HG03439 (cell line): ENCODE measurements around the gene DOCK7.
A peak's percentile ranks its signal among the peaks of the same experiment; 100 is the strongest.
"Not testable (repeated sequence)": the region's sequence is repeated elsewhere in the genome, so short reads cannot be mapped to it uniquely, and the experiment has no call there.

Experiments used
- ATAC-seq: cut with Tn5 transposase; IDR thresholded peaks from one replicate; pipeline ENCODE4 v1.9.1; 2021; ENCODE audit warnings: mild to moderate bottlenecking, moderate library complexity; ENCODE audit not compliant: unreplicated experiment

DOCK7 gene

GRCh38 chr1:62536865-62537264 lies 151.3 kb downstream of the DOCK7 start:
- ATAC-seq, result no peak

- peak; percentile 66 for ATAC-seq
Measured at GRCh38 chr1:62530516-62531154, 157.6 kb downstream of the DOCK7 start.

DNA sequence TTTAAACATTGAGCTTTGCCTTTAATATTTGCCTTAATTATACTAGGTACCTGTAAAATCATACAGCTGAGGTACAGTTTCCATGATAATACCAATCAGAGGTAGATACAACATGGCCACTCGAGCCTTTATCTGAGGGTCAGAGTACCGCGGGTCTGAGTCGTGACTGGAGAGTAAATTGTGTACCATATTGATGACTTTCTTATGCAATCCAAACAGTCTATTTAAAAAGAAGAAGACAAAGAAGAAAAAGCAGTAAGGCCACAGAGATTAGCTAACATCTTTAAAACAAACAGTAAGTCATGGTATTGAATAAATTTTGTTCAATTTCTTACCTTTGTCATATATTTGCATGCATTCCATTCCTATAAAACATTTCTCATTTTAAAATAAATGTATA lies 159.0 kb downstream of the DOCK7 start:
- no peak for ATAC-seq

DNA sequence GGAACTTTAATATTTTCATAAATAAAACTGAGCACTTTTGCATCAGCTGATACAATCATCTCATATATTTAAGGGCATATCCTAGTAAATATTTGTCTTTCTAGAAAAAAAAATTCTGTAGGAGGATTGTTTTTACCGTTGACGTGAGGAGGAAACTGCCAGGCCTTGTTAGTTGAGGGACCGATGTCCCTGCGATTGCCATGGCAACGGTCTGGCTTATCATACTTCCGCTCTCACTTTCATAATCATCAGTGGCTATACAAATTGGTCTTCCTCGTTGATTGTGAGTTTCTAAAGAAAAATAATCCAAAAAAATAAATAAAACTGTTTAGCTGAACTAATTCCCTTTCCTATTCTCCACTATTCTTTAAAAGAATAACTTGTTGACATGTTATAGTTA lies 160.2 kb downstream of the DOCK7 start:
- no peak for ATAC-seq

DNA sequence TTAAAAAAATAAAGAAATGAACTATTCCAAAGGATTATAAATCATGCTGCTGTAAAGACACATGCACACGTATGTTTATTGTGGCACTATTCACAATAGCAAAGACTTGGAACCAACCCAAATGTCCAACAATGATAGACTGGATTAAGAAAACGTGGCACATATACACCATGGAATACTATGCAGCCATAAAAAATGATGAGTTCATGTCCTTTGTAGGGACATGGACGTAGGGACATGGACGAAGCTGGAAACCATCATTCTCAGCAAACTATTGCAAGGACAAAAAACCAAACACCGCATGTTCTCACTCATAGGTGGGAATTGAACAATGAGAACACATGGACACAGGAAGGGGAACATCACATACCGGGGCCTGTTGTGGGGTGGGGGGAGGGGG lies 160.8 kb downstream of the DOCK7 start:
- ATAC-seq, result not testable (repeated sequence)

- no peak for ATAC-seq
Measured at GRCh38 chr1:62523860-62524259, 164.3 kb downstream of the DOCK7 start.

- ATAC-seq, result no peak
Measured at GRCh38 chr1:62516600-62516999, 171.6 kb downstream of the DOCK7 start.

DNA sequence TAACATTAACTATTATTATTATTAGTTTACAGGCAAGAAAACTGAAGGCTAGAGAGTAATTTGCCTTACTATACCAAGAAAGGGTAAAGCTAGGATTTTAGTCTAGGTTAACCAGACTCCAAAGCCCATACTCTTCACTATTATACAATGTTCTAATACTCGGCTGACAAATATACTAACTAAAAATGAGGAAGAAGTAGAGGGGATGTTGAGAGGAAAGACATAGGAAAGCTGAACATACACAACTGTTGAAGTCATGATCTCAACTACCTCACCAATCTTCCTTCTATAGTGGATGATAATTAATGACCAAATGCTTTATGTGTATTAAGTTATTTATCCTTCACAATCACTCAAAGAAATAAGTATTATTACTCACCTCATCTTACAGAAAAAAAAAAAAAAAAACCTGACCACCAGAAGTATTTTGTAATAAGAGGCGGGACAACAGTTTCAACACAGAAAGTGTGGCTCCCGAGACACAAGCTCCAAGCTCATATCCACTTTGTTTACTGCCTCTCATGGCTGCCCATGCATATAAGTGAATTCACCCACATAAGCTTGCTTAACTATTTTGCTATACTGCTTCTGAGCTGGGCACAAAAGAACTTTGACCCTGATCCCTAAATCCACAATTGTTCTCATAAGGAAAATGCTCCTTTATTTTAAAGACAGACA lies 173.3 kb downstream of the DOCK7 start:
- no peak for ATAC-seq

GRCh38 chr1:62513013-62513412 lies 175.2 kb downstream of the DOCK7 start:
- no peak for ATAC-seq

DNA sequence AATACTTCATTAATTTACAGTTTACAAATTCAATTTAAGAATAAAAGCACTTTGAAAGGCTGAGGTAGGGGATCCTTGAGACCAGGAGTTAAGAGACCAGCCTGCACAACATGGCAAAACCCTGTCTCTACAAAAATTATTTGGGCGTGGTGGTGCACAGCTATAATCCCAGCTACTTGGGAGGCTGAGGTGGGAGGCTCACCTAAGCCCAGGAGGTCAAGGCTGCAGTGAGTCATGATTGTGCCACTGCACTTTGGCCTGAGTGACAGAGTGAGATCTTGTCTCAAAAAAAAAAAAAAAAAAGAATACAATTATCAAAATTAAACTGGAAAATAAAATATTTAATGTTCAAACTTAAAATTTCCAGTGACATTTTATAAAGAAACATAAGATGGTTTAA lies 179.2 kb downstream of the DOCK7 start:
- no peak for ATAC-seq

- no peak for ATAC-seq
Measured at GRCh38 chr1:62508187-62508758, 179.9 kb downstream of the DOCK7 start.

GRCh38 chr1:62500210-62500609 lies 188.0 kb downstream of the DOCK7 start:
- ATAC-seq, result no peak

DNA sequence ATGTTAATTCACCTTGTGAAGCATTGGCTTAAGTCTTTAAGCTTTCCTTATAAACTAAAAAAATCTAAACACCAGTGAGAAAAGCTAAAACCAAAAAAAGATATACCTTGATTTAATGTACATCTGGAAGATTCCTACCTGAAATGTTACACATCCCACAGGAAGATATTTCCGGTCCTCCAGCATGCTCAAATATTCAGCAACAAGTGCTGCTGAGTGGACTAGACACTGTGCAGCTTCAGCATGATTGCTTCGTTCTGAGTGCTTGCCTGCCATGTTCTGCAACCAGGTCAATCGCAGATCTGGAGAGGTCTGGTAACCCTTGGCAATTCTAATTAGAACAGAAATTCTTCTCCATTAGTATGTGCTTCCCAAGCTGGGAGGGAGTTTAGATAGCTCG lies 194.0 kb downstream of the DOCK7 start:
- no peak for ATAC-seq

- no peak for ATAC-seq
Measured at GRCh38 chr1:62493656-62494055, 194.5 kb downstream of the DOCK7 start.

DNA sequence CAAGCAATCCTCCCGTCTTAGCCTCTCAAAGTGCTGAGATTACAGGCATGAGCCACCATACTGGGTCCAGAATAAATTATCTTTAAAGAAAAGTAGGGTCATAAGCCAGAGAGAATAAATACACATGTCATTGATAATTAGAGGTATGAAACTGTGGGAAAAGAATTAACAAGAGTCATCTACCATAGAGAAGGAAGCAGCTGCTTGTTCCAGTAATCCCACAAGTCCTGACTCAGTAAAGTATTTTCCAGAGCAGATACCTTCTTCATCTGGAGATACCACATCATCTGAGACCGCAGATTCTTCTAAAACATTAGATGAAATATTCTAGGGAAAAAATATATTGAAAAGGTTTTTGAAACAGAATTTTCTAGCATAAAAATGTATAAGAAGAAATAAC lies 195.7 kb downstream of the DOCK7 start:
- ATAC-seq, result no peak

GRCh38 chr1:62487956-62488355 lies 200.2 kb downstream of the DOCK7 start:
- ATAC-seq, result no peak

GRCh38 chr1:62484824-62485468 lies 203.2 kb downstream of the DOCK7 start:
- no peak for ATAC-seq

DNA sequence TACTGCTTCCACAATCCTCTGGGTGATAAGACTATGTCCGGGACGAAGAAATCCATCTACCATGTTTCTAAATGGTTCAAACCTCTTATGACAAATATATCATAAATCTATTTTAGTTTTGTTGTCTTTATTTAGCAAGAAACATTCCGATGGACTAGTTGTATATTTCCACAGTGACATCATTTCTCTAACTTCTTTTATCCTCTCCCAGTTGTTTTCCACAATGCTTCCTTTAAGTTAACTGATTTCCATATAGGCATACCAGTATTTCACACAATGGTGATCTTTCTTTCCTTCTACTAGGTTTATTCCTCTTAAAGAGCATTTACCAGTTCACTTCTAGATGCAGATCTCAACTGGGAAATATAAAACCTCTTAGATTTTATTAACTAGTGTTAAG lies 206.5 kb downstream of the DOCK7 start:
- no peak for ATAC-seq

DNA sequence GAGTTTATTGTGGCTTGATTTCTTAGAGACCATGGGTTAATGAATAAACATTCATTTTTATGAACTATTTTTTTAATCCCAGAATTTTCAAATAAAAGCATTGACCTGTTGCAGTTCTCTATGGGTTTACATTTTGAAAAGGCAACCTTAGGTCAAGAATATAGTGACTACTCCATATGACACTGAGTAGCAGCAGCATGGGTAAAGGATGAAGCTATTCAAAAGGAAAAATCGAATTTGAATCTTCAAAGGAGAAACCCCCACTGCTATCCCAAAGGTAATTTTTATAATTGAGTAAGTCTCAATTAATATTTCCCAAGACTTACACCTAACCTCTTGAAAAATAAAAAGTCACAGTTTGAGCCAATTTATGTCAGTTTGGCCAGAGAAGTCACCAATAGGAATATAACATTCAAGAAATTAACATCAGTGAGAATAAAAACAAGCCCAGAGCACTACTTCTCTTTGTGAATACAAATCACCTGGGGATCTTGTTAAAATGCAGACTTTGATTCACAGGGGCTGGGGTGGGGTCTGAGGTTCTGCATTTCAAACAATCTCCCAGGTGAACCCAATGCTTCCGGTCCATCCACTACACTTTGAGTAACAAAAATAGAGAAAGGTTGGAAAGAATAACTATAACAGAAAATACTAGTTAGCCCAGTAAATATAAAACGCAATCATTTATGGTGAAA lies 211.5 kb downstream of the DOCK7 start:
- no peak for ATAC-seq

- ATAC-seq, result no peak
Measured at GRCh38 chr1:62467092-62467491, 221.1 kb downstream of the DOCK7 start.

GRCh38 chr1:62462370-62462769 lies 225.8 kb downstream of the DOCK7 start:
- no peak for ATAC-seq
